T-helper 2 cell (primary cell): ENCODE data around the gene AFAP1.
A peak's percentile ranks its signal among the peaks of the same experiment; 100 is the strongest.
"Not testable (repeated sequence)": the region's sequence is repeated elsewhere in the genome, so short reads cannot be mapped to it uniquely, and the experiment has no call there.

Experiments
- DNase-seq, 5 experiments: peaks; one replicate each; pipeline versions ENCODE4 v3.0.0 to v3.0.0-alpha.2; 2012 to 2022

The AFAP1 gene

GRCh38 chr4:7945709-7946380, 6.2 kb upstream of the AFAP1 start:
- no peak for DNase-seq

- no peak for DNase-seq
These were observed 5.0 kb upstream of the AFAP1 start for GRCh38 chr4:7944599-7945220.

- DNase-seq, result not testable (repeated sequence)
These were observed 4.0 kb upstream of the AFAP1 start for GRCh38 chr4:7943688-7944087.

GRCh38 chr4:7943211-7943610, 3.5 kb upstream of the AFAP1 start:
- no peak for DNase-seq

GRCh38 chr4:7941965-7942496, 2.4 kb upstream of the AFAP1 start:
- DNase-seq, result no peak

GRCh38 chr4:7941111-7941964, 1.7 kb upstream of the AFAP1 start:
- DNase-seq, result no peak

- DNase-seq, result peak in 1 of 5 experiments; percentile 14
These were observed 868 bp downstream of the AFAP1 start for GRCh38 chr4:7938609-7939376.

GRCh38 chr4:7938266-7938608, 1.4 kb downstream of the AFAP1 start:
- no peak for DNase-seq

GRCh38 chr4:7937006-7937405, 2.7 kb downstream of the AFAP1 start:
- no peak for DNase-seq

- no peak for DNase-seq
These were observed 5.8 kb downstream of the AFAP1 start for GRCh38 chr4:7933651-7934510.

- no peak for DNase-seq
These were observed 7.4 kb downstream of the AFAP1 start for GRCh38 chr4:7932287-7932686.

- DNase-seq, result no peak
These were observed 10.3 kb downstream of the AFAP1 start for GRCh38 chr4:7929118-7929951.

- no peak for DNase-seq
These were observed 10.9 kb downstream of the AFAP1 start for GRCh38 chr4:7928711-7929110.

- DNase-seq, result no peak
These were observed 12.8 kb downstream of the AFAP1 start for GRCh38 chr4:7926822-7927221.

- no peak for DNase-seq
These were observed 15.1 kb downstream of the AFAP1 start for GRCh38 chr4:7924570-7924969.

- no peak for DNase-seq
These were observed 15.5 kb downstream of the AFAP1 start for GRCh38 chr4:7924163-7924562.

- DNase-seq, result no peak
These were observed 17.2 kb downstream of the AFAP1 start for GRCh38 chr4:7922466-7922865.

- no peak for DNase-seq
These were observed 20.7 kb downstream of the AFAP1 start for GRCh38 chr4:7918981-7919380.

- not testable (repeated sequence) for DNase-seq
These were observed 21.5 kb downstream of the AFAP1 start for GRCh38 chr4:7918187-7918586.

GRCh38 chr4:7917669-7918068, 22.0 kb downstream of the AFAP1 start:
- no peak for DNase-seq

- DNase-seq, result no peak
These were observed 23.8 kb downstream of the AFAP1 start for GRCh38 chr4:7915875-7916242.
